GM19452 (cell line): Measurements from ENCODE around the gene CCDC88A.
"Not testable (repeated sequence)": the region's sequence is repeated elsewhere in the genome, so short reads cannot be mapped to it uniquely, and the experiment has no call there.

ENCODE experiments used
- ATAC-seq: cut with Tn5 transposase; IDR thresholded peaks from one replicate; pipeline ENCODE4 v1.9.1; 2021; ENCODE audit not compliant: unreplicated experiment

CCDC88A gene, protein sequence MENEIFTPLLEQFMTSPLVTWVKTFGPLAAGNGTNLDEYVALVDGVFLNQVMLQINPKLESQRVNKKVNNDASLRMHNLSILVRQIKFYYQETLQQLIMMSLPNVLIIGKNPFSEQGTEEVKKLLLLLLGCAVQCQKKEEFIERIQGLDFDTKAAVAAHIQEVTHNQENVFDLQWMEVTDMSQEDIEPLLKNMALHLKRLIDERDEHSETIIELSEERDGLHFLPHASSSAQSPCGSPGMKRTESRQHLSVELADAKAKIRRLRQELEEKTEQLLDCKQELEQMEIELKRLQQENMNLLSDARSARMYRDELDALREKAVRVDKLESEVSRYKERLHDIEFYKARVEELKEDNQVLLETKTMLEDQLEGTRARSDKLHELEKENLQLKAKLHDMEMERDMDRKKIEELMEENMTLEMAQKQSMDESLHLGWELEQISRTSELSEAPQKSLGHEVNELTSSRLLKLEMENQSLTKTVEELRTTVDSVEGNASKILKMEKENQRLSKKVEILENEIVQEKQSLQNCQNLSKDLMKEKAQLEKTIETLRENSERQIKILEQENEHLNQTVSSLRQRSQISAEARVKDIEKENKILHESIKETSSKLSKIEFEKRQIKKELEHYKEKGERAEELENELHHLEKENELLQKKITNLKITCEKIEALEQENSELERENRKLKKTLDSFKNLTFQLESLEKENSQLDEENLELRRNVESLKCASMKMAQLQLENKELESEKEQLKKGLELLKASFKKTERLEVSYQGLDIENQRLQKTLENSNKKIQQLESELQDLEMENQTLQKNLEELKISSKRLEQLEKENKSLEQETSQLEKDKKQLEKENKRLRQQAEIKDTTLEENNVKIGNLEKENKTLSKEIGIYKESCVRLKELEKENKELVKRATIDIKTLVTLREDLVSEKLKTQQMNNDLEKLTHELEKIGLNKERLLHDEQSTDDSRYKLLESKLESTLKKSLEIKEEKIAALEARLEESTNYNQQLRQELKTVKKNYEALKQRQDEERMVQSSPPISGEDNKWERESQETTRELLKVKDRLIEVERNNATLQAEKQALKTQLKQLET (N-terminal part only)

DNA sequence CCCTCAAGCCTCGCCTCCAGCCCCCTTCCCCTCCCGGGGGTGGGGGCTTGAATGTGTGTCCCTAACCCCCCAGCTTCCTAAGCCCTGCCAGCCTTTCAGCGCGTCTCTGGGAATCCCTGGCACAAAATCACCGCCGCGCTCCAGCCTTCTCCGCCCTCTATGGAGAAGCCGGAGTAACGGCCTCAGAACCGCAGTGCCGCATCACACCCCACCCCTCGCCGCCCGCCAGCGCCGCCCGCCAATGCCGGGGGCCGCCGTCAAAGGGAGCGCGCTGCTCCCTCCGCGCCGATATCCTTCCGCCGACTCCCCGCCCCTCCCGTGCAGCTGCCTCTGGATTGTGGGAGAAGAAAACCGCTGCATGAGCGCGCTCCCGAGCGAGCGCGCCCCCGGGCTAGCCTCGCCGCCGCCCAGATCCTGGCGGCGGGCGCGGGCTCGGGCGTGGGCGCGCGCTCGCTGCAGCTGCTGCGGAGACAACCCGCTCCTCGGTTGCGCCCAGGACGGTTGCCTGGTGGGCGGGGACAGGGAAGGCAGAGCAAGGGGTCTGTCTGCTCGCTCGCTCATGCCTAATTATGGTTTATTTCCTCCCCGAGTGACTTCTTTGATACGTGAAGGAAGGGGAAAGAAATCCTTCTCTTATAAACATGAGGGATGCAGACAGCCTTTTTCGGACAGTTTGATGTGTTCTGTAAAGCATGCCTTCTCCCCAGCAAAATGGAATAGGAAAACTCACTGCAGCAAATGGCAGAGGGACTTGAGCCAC, at the start of gene CCDC88A:
Gene CCDC88A, minus strand, starts transcription at position 178 of the 760 bp plus-strand sequence. CDS start 777 bp downstream, outside the sequence.
- ATAC-seq, result peak; percentile 84

DNA sequence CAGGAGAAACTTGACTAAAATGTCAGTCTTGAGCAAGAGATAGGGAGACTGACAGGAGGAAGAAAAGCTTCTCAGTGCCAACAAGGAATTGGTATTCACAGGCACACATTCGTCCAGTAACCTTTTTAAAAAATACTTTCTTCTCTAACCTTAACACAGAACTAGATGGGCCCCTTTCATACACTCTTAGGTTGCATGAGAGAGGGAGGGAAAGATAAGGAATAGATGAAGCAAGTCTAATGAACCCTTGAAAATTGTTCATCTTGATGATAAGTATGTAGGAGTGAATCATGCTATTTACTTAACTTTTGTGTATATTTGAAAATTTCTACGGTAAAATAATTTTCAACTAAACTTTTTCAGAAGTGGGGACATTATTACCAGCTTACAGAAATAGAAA, 42.0 kb upstream of the CCDC88A start:
- ATAC-seq, result no peak

DNA sequence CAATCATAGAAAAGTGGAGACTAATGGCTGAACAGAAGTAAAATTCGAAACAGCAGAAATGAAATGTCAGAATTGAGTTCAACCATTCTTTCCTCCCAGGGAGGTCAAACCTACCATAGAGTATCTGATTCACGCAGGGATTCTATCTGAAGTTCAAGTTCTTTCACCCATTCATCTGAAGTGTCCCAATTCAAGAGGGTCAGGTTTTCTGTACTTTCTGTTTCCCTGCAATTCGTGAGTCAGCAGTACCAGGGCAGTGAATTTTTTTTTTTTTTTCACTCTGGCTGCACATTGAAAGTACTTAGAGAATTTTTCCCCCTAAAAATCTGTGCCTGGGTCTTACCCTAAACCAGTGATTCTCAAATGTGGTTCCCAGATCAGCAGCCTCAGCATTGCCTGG, 40.9 kb upstream of the CCDC88A start:
- no peak for ATAC-seq

DNA sequence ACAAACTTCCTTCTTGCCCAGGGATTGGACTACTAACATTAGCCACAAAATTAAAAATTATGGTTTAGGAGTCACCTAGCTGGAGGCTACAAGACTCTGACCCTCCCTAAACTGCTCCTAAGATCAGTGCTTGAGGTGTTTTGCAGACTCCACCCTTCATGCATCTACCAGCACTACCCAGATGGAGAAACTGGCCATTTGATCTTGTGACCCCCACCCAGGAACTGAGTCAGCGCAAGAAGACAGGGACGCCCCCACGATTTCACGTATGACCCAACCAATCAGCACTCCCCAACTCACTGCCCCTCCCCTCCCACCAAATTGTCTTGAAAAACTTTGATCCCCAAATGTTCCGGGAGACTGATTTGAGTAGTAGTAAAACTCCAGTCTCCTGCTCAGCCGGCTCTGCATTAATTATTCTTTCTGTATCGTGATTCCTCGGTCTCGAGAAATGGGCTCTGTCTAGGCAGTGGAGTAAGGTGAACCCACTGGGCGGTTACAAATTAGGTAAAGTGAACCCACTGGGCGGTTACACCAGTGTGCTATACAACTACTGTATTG, 40.1 kb upstream of the CCDC88A start:
- ATAC-seq, result no peak

DNA sequence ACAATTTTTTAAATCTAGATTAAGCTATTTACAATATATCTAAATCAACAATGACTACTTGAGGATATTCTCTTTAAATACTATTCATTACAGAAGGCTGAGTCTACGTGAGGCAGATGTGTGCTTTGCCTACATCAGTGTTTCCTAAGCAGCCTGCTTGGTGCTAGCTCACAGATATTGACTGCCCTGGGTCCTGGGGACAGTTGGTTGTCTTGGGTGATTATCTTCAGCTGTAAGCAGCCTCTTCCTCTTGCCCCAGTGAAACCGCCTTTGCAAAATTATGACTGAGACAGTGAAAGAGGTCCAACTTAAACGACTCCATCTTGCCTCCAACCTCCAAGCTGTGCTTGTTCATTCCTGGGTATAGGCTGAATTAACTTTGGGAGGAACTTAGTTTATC, 39.6 kb upstream of the CCDC88A start:
- no peak for ATAC-seq

DNA sequence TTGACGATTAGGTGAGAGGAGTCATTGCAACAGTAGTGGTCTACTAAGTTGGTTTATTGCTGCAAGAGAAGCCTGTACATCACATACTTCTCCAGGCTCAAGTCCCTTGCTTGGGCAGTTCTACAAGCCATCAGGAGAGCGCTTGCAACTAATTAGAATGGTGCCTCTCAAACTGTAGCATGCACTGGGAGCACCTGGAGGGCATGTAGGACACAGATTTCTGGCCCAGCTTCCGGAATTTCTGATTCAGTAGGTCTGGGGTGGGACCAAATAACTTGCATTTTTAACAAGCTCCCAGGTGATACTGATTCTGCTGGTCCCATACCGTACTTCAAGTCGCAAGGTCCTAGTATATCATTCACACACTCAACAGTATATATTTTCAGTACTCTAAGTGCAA, 34.5 kb upstream of the CCDC88A start:
- ATAC-seq, result no peak

DNA sequence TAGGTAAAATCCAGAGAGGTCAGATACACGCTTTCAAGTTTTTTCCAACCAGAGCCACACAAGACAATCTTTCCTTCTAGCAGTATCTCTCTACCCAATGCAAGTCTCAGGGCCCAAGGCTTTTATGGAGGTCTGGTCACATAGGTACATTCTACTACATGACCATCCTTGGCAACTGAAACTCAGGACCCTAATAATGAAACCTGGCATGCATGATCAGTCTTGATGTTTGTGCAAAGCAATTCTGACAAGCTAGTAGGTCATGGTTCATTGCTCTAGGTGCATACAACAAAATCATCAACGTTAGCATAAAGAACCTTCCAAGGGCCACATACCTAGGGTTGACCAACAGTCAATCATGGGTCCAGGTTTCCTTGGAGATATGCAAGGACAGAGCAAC, 33.2 kb upstream of the CCDC88A start:
- ATAC-seq, result no peak

DNA sequence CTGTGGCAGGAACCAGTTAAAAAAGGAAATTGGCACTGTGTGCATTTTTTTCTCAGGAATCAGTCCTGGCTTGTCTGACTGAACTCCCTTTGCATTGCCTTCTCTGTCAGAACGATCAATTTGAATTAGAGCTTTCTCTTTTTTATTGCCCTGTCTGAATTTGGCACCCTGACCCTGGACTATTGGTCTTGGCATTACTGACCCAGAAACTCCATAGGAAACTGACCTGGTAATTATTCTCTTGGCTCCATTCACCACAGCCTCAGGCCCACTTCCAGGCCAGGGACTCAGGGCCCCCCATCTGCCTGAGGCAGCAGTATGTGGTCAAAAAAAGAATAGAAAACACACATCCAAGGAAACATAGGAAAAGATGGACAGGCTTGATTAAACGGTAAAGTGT, 32.0 kb upstream of the CCDC88A start:
- ATAC-seq, result no peak

DNA sequence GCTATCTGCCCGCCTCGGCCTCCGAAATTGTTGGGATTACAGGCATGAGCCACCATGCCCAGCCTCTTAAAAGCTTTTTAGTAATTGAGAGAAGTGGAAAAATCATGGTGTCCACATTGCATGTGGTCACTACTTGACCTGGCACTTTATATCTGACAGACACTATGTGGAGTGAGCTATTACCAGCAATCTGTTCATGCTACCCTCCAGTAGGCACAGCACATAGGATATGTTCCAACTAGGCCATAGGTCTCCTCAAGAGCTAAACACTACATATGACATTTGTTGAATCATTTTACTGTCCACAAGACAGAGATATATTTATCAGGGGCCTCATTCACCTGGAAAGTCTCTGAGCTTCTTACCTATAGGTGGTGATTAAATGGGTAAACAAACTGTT, 30.4 kb upstream of the CCDC88A start:
- ATAC-seq, result not testable (repeated sequence)

DNA sequence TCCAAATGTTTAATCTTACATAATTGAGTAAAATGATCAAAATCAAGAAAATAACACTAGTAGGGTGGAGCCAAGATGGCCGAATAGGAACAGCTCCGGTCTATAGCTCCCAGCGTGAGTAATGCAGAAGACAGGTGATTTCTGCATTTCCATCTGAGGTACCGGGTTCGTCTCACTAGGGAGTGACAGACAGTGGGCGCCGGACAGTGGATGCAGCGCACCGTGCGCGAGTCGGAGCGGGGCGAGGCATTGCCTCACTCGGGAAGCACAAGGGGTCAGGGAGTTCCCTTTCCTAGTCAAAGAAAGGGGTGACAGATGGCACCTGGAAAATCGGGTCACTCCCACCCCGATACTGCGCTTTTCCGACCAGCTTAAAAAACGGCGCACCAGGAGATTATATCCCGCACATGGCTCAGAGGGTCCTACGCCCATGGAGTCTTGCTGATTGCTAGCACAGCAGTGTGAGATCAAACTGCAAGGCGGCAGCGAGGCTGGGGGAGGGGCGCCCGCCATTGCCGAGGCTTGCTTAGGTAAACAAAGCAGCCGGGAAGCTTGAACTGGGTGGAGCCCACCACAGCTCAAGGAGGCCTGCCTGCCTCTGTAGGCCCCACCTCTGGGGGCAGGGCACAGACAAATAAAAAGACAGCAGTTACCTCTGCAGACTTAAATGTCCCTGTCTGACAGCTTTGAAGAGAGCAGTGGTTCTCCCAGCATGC, 22.5 kb upstream of the CCDC88A start:
- not testable (repeated sequence) for ATAC-seq

DNA sequence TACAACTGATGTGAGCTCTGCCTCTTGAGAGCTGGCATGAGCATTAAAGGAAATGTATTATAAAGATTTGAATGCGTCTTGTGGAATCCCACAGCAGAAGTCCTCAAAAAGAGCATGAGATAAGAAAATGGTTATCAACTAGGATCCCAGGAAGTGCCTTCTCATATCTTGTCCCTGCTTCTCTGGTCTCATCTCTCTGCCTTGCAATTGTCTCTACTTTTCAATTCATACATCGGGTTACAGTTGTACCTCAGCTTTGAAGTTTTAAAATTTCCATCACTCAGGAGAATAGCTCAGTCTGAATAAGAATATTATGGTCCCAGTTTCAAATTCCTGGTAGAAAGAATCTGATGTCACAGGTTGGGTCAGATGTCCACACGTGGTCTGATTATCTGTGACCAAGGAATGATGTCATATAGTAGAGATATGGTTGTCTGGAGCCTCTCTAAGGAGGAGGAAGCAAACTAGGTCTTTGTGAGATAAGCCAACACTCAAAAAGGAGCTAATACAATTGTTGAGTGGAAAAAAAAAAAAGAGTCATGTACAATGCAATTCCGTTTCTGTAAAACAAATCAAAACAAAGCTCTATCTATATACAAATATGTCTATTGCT, 21.7 kb upstream of the CCDC88A start:
- no peak for ATAC-seq

DNA sequence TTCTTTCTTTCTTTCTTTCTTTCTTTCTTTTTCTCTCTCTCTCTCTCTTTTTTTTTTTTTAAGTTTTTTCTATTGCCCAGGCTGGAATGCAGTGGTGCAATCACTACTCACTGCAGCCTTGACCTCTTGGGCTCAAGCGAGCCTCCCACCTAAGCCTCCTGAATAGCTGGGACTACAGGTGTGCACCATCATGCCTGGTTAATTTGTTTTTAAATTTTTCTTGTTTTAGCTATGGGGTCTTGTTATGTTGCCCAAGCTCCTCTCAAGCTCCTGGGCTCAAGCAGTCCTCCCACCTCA, 19.4 kb upstream of the CCDC88A start:
- no peak for ATAC-seq

DNA sequence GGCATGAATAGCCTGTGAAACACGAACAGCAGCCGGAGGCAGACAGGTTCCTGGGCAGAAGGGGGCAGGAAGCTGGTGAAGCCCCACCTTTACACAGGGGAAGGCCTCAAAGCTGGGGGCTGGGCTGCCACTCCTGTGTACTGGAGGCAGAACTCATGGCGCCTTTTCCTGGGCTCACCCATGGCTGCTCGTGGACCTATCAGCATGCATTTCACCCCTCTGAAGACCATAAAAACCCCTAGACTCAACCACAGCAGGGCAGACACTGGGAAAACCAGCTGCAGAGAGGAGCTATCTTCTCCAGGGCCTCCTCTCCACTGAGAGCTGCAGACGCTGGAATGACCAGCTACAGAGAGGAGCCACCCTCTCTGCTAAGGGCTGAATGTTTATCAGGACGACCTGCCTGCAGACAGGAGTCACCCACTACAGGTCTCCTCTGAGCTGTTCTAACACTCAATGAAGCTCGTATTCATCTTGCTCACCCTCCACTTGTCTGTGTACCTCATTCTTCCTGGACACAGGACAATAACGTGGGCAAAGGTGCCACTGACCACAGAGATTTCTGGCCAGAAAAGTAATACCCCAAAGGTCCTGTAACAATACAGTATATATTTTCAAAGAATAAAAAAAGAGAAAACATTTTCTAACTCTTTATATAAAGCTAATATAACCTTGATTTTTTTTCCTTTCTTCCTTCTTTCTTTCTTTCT, 18.9 kb upstream of the CCDC88A start:
- ATAC-seq, result no peak

DNA sequence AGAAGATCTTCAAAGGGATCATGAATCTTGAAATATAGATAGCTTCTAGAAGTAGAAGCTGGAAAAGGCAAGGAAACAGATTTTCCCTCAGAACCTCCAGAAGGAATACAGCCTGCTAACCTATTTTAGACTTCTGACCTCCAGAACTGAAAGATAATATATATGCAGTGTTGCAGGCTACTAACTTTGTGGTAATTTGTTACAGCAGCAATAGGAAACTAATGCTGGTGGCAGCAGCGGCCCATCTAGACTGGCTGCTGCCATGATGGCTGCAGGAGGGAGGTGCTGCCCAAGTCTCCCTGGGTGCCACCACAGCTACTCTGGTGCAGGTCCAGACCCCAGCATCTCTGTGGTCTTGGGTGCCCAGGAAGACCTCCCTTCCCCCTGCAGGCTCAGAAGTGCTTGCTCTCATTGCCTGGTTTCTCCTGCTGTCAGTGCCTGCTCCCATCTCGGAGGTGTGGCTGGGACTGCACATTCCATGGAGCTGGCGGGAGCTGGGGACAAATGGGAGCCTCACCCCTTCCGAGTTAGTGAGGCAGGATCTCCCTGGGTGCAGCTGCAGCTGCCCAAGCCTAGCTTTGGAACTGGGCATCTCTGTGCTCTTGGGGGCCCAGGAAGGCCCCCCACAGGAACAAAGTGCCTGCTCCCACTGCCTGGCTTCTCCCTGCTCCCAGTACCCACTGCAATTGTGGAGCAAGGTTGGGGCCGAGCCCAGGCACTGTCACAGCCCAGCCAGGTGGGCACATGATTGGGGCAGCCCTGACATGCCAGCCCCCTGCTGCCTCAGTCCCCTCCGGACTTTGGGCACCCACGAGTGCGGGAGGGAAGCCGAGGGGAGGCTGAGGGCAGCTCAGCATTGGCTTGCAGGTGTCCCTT, 18.1 kb upstream of the CCDC88A start:
- no peak for ATAC-seq

DNA sequence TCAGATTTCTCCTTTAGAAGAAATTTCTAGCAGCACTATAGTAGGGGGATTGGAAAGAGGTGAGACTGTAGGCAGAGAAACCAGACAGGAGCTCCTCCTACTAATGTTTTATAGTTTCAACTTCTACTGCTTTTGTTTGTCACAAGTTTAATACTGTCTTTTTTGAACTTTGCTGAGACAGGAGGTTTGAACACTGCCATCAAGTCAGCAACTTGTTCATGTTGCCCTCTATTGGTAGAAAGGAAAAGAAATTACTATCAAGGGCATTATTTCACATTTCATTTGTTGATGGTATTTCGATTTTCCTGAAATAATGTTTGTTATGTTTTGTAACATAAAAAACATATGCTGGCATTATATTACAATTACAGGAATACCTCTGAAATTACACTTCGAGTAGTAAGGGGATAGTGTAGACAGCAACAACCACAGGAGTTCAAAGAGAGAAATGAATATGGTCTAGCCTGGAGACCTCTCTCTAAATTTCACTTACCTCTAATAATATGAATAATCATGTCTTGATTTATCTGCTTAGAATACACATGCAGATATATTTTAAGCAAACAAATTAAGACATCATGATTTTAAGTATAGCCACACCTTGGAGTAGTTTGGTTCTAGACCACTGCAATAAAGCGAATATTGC, 12.4 kb upstream of the CCDC88A start:
- ATAC-seq, result no peak

DNA sequence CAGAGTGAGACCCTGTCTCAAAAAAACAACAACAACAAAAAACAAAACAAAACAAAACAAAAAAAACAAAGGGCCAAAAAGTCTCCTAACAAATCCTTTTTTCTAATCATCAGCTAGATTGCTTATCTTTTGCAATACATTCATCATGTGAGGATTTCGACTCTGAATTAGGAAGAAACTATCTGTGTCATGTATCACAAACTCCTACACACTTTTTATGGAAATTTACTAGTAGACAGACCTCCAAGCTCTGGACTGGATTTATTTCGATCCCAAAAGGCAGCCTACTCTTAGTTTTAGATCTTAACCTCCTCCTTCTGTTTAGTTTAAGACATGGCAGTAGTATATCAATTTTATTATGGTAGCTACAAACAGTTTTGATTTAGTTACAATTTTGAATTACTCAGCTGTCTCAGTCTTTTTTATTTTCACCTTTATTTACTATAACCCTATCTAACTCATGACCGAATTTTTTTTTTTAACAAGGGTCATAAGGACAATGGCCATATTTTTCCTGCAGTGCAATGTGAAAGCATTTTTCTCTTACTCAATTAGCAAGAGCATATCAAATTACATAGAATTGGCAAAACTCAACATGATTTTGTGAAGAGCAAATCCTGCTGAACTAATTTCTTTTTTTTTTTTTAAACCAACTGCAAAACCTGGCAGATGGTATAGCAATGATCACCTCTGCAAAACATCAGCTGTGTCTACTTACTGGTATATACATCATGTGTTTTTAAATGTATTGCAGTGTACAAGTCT, 10.7 kb upstream of the CCDC88A start:
- ATAC-seq, result no peak

DNA sequence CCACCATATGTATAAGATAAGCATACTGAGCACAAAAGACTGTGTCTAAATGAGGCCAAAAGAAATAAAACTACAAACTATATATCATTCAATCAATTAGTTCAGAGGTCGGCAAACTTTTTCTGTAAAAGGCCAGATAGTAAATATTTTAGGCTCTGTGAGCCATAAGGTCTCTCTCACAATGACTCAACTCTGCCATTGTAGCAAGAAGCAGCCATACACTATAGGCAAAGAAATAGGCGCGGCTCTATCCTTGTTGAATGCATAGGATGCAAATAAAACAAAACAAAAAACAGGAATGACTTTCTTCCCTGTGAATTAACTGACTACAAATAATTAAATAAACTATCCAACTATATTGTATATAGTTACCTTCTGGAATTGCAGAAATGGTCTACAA, 8.6 kb upstream of the CCDC88A start:
- ATAC-seq, result no peak
